GM12878 (cell line): ENCODE measurements around the gene MXRA7.

ENCODE experiments used
- EGR1 ChIP-seq, 2 experiments: IDR thresholded peaks; 1 replicate in 1 of 2; 2 replicates in 1 of 2; pipeline ENCODE4 v1.6.1; 2011 to 2012; ENCODE audit warnings: low read depth in 2 of 2, low read length in 2 of 2, borderline replicate concordance in 1 of 2, mild to moderate bottlenecking in 1 of 2, moderate library complexity in 1 of 2
- EZH2 ChIP-seq: IDR thresholded peaks from 2 replicates; pipeline ENCODE4 v1.6.1; 2012; ENCODE audit warnings: low read depth, mild to moderate bottlenecking, control low read depth, inconsistent platforms, low read length, borderline replicate concordance; ENCODE audit not compliant: control insufficient read depth
- HDAC6 ChIP-seq: fragments of 200-600 bp; sonication (generic); IDR thresholded peaks from one replicate; pipeline ENCODE4 v1.8.0; 2017; ENCODE audit warnings: antibody characterized with exemption; ENCODE audit not compliant: unreplicated experiment
- IKZF1 ChIP-seq: fragments of 450-650 bp; conservative IDR thresholded peaks from 2 replicates; pipeline ENCODE4 v1.6.1; 2017; ENCODE audit warnings: antibody characterized with exemption, mild to moderate bottlenecking
- POLR2AphosphoS2 ChIP-seq: IDR thresholded peaks from 2 replicates; pipeline ENCODE4 v1.6.1; 2011; ENCODE audit warnings: low read depth, mild to moderate bottlenecking, low read length, improper control_type of control experiment, moderate library complexity
- POLR2AphosphoS5 ChIP-seq: IDR thresholded peaks from 2 replicates; pipeline ENCODE4 v1.6.1; 2011; ENCODE audit warnings: mild to moderate bottlenecking, low read length, inconsistent platforms
- SIN3A ChIP-seq: IDR thresholded peaks from 2 replicates; pipeline ENCODE4 v1.6.1; 2012; ENCODE audit warnings: low read depth, low read length, improper control_type of control experiment
- TF ChIP-seq, protein P1 (sequence below): IDR thresholded peaks from 2 replicates; pipeline ENCODE4 v1.6.1; 2012; ENCODE audit warnings: low read depth, low read length, improper control_type of control experiment

- TF ChIP-seq IKZF1 (no peak), POLR2AphosphoS2 (no peak), POLR2AphosphoS5 (no peak), EZH2 (no peak), HDAC6 (no peak), SIN3A (no peak), EGR1 (IDR thresholded peaks at IDR 0.05; ENCODE audit: borderline replicate concordance in 1 of 2, low read depth in 2 of 2, low read length in 2 of 2) (no peak)
- TF ChIP-seq, protein P1, sequence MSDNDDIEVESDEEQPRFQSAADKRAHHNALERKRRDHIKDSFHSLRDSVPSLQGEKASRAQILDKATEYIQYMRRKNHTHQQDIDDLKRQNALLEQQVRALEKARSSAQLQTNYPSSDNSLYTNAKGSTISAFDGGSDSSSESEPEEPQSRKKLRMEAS = no peak
These were observed 50.1 kb downstream of the MXRA7 start for GRCh38 chr17:76660656-76661042.
